Loucy (cell line): ENCODE measurements around the gene GULP1.

ENCODE experiments used
- H2AFZ ChIP-seq: fragments of 200-600 bp; sonication (generic); 2 replicates; pipeline ENCODE4 v1.6.0; 2016; ENCODE audit warnings: antibody characterized with exemption, mild to moderate bottlenecking, low read length, moderate library complexity
- H3F3A ChIP-seq: fragments of 200-600 bp; 2 replicates; pipeline ENCODE4 v1.6.0; 2016; ENCODE audit warnings: antibody characterized with exemption, low read depth, mild to moderate bottlenecking
- H3K27me3 ChIP-seq: fragments of 200-600 bp; sonication (generic); 2 replicates; pipeline ENCODE4 v1.6.1; 2014; ENCODE audit warnings: low read length, mild to moderate bottlenecking; ENCODE audit not compliant: insufficient read depth, poor library complexity, severe bottlenecking
- H3K36me3 ChIP-seq: fragments of 200-600 bp; sonication (generic); 2 replicates; pipeline ENCODE4 v1.6.1; 2016; ENCODE audit warnings: low read length; ENCODE audit not compliant: insufficient read depth
- H3K4me1 ChIP-seq: fragments of 200-600 bp; sonication (generic); 2 replicates; pipeline ENCODE4 v1.5.1; 2014; ENCODE audit warnings: low read length, mild to moderate bottlenecking; ENCODE audit not compliant: insufficient read depth, poor library complexity, severe bottlenecking
- H3K4me2 ChIP-seq: fragments of 200-600 bp; sonication (generic); 2 replicates; pipeline ENCODE4 v1.6.0; 2014; ENCODE audit warnings: antibody characterized with exemption, low read length, low read depth, mild to moderate bottlenecking; ENCODE audit not compliant: poor library complexity, severe bottlenecking
- H3K4me3 ChIP-seq: fragments of 200-600 bp; sonication (generic); 2 replicates; pipeline ENCODE4 v1.5.1; 2014; ENCODE audit warnings: low read length, mild to moderate bottlenecking, mixed read lengths; ENCODE audit not compliant: poor library complexity, severe bottlenecking
- H3K79me2 ChIP-seq: fragments of 200-600 bp; sonication (generic); 2 replicates; pipeline ENCODE4 v1.6.1; 2014; ENCODE audit warnings: low read length; ENCODE audit not compliant: insufficient read depth
- H3K9ac ChIP-seq: fragments of 200-600 bp; sonication (generic); 2 replicates; pipeline ENCODE4 v1.6.0; 2014; ENCODE audit warnings: mild to moderate bottlenecking, low read depth, low read length, moderate library complexity; ENCODE audit not compliant: poor library complexity, severe bottlenecking
- H3K9me2 ChIP-seq: fragments of 200-600 bp; sonication (generic); replicated peaks from 2 replicates; pipeline ENCODE4 v1.6.1; 2016; ENCODE audit warnings: low read depth, low read length, mixed read lengths
- H3K9me3 ChIP-seq: fragments of 200-600 bp; sonication (generic); 2 replicates; pipeline ENCODE4 v1.6.1; 2014; ENCODE audit warnings: mild to moderate bottlenecking, antibody characterized with exemption, low read length, low read depth; ENCODE audit not compliant: insufficient read depth
- H4K20me1 ChIP-seq: fragments of 200-600 bp; sonication (generic); 2 replicates; pipeline ENCODE4 v1.6.0; 2014; ENCODE audit warnings: antibody characterized with exemption, low read length, mild to moderate bottlenecking; ENCODE audit not compliant: insufficient read depth, poor library complexity, severe bottlenecking
- CTCF ChIP-seq: fragments of 200-600 bp; sonication (generic); conservative IDR thresholded peaks from 2 replicates; pipeline ENCODE4 v1.5.1; 2014; ENCODE audit warnings: mild to moderate bottlenecking, antibody characterized with exemption, low read length
- EZH2phosphoT487 ChIP-seq: fragments of 200-600 bp; IDR thresholded peaks from 2 replicates; pipeline ENCODE4 v1.6.1; 2018; ENCODE audit warnings: antibody characterized with exemption, mild to moderate bottlenecking, moderate library complexity, borderline replicate concordance

GULP1 gene

GRCh38 chr2:188305271-188305670, 13.6 kb downstream of the GULP1 start:
- H3K4me1 ChIP-seq: no peaks in the 10 kb centered on the region
- no peaks in the 10 kb centered on the region for H3K36me3 ChIP-seq
- H3F3A ChIP-seq: no peaks in the 10 kb centered on the region
- no peak overlapping the region for H2AFZ ChIP-seq
- TF ChIP-seq CTCF (no peak), EZH2phosphoT487 (no peak)
- H3K9me2 ChIP-seq: no peaks in the 10 kb centered on the region
- no peaks in the 10 kb centered on the region for H3K9me3 ChIP-seq
- no peak overlapping the region for H3K4me3 ChIP-seq
- H3K79me2 ChIP-seq: no peaks in the 10 kb centered on the region
- H3K9ac ChIP-seq: no peak overlapping the region
- no peaks in the 10 kb centered on the region for H4K20me1 ChIP-seq
- no peak overlapping the region for H3K4me2 ChIP-seq
- H3K27me3 ChIP-seq: no peaks in the 10 kb centered on the region

DNA sequence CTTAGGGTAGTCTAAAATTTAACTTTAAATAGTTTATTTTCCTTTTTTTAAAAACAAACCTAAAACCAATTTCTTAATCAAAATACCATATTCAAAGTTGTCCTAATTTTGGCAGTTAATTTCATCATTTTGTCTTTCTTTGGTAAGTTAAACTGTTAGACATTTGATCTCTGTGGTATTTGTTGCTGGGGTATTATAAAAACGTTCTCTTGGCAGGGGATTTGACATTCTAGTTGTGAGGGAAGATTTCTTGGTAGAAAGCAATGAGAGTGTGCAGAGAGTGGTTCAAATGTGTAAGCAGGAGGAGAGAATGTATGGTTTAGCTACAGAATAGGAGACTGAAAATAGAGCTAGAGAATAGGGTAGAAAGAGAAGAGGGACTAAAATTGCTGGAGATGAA, 14.6 kb downstream of the GULP1 start:
- H3K9me2 ChIP-seq: no peaks in the 10 kb centered on the region
- no peaks in the 10 kb centered on the region for H3K27me3 ChIP-seq
- no peaks in the 10 kb centered on the region for H3K36me3 ChIP-seq
- H3K4me2 ChIP-seq: no peak overlapping the region
- H3F3A ChIP-seq: no peaks in the 10 kb centered on the region
- no peak overlapping the region for H2AFZ ChIP-seq
- H3K9ac ChIP-seq: no peak overlapping the region
- no peak for TF ChIP-seq CTCF
- no peak for TF ChIP-seq EZH2phosphoT487
- H3K9me3 ChIP-seq: no peaks in the 10 kb centered on the region
- no peaks in the 10 kb centered on the region for H3K4me1 ChIP-seq
- no peak overlapping the region for H3K4me3 ChIP-seq
- H4K20me1 ChIP-seq: no peaks in the 10 kb centered on the region
- no peaks in the 10 kb centered on the region for H3K79me2 ChIP-seq

- H3K79me2 ChIP-seq: no peaks in the 10 kb centered on the region
- no peak overlapping the region for H3K9ac ChIP-seq
- no peak for TF ChIP-seq CTCF
Observed at GRCh38 chr2:188307850-188308283, 16.2 kb downstream of the GULP1 start.

More at GRCh38 chr2:188307850-188308283, 16.2 kb downstream of the GULP1 start:
- Histone ChIP-seq H3K9me2 (no peaks in the 10 kb centered on the region), H3K36me3 (no peaks in the 10 kb centered on the region), H2AFZ (no peak overlapping the region), H3K9me3 (no peaks in the 10 kb centered on the region), H3K27me3 (no peaks in the 10 kb centered on the region), H3K4me2 (no peak overlapping the region), H3K4me1 (no peaks in the 10 kb centered on the region), H3F3A (no peaks in the 10 kb centered on the region), H4K20me1 (no peaks in the 10 kb centered on the region), H3K4me3 (no peak overlapping the region)
